ENCODE data around the gene CYB5RL.
"Not testable (repeated sequence)": the region's sequence is repeated elsewhere in the genome, so short reads cannot be mapped to it uniquely, and the experiment has no call there.

CYB5RL gene

DNA sequence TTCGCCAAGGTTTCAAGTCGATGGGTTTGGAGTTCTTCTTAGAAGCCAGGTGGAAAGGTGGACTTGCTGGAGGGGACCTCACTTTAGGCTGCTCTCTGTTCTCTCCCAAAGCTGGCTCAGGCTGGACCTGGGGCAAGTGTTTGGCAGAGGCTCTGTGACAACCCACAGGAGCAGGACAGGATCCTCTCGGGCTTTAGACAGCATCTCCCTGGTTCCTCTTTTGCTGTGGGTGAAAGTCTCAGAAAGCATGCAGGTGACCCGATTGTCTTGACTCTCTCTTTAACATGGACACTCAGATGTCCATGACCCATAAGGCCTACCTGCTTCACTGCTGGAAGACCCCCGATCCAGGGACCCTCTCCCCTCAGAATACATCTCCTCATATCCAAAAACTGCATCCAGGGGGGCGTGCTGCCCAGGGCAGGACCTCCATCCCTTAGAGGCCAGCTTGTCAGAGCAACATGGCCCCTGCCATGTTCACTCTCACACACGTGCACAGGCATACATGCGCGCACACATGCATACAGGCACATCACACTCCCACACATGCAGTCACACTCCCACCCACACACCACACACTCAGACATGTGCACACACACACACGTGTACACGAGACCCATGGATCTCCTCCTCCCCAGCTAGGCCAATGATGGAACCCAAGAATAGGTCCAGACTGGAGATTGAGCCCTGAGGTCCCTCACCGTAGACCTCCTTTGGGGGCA is 21.4 kb upstream of the CYB5RL start:
- FAIRE-seq: no peak
- TF ChIP-seq, protein P1, sequence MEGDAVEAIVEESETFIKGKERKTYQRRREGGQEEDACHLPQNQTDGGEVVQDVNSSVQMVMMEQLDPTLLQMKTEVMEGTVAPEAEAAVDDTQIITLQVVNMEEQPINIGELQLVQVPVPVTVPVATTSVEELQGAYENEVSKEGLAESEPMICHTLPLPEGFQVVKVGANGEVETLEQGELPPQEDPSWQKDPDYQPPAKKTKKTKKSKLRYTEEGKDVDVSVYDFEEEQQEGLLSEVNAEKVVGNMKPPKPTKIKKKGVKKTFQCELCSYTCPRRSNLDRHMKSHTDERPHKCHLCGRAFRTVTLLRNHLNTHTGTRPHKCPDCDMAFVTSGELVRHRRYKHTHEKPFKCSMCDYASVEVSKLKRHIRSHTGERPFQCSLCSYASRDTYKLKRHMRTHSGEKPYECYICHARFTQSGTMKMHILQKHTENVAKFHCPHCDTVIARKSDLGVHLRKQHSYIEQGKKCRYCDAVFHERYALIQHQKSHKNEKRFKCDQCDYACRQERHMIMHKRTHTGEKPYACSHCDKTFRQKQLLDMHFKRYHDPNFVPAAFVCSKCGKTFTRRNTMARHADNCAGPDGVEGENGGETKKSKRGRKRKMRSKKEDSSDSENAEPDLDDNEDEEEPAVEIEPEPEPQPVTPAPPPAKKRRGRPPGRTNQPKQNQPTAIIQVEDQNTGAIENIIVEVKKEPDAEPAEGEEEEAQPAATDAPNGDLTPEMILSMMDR (IDR thresholded peaks at IDR 0.05; ENCODE audit: insufficient read depth, missing control alignments): no peak
- DNase-seq (ENCODE audit: insufficient read length, low spot score): no peak

DNA sequence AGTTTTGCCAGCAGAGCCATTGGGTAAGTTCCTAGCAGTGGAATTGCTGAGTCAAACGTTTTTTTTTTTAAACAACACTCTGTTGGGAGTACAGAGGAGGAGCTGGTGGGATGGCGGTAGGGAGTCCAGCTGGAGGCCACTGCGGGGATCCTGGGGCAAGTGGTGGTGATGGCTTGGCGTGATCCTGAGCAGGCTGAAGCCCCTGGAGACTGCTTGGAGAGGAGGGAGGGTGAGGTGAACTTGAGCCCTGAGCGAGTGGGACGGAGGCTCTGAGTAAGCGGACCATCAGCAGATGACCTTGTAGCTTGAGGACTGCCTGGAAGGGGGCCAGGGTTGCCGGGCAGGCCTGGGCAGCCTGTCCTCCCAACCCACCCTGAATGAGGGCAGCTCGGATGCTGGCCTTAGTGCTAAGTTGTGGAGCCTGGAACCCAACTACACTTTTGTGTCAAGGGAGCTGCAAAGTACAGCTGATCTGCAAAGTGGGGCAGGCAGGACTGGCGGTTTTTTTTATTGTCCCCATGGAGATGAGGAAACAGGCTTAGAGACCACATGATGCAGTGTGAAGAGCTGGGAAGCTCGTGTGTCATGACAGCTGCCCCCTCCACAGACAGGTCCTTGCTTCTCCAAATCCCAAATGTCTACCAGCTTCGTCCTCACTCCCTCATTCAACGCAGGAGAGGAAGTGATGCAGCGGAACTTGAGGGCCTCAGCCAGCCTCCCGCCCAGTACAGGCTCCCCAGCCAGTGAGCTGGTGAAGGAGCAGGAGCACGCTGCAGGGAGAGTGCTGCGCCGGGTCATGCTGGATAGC is 20.4 kb upstream of the CYB5RL start:
- DNase-seq (ENCODE audit: insufficient read length, low spot score) (no peak), FAIRE-seq (no peak)
- TF ChIP-seq, protein P1 (IDR thresholded peaks at IDR 0.05; ENCODE audit: insufficient read depth, missing control alignments): no peak

DNA sequence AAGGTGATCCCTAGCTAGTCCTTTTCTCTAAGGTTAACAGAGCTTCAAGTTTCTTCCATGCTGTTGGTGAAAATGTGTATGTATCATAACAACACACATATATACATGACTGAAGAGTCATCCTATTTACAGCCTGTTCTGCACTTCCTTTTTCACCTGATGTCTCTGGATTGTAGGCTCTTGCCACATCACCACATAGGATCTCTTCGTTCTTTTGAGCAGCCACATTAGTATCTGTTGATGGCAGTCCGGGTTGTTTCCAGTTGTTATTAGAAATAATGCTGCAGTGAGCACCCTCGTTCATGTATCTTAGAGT is 19.8 kb upstream of the CYB5RL start:
- DNase-seq (ENCODE audit: insufficient read length, low spot score) (no peak), FAIRE-seq (no peak)
- TF ChIP-seq, protein P1 (IDR thresholded peaks at IDR 0.05; ENCODE audit: insufficient read depth, missing control alignments): no peak

DNA sequence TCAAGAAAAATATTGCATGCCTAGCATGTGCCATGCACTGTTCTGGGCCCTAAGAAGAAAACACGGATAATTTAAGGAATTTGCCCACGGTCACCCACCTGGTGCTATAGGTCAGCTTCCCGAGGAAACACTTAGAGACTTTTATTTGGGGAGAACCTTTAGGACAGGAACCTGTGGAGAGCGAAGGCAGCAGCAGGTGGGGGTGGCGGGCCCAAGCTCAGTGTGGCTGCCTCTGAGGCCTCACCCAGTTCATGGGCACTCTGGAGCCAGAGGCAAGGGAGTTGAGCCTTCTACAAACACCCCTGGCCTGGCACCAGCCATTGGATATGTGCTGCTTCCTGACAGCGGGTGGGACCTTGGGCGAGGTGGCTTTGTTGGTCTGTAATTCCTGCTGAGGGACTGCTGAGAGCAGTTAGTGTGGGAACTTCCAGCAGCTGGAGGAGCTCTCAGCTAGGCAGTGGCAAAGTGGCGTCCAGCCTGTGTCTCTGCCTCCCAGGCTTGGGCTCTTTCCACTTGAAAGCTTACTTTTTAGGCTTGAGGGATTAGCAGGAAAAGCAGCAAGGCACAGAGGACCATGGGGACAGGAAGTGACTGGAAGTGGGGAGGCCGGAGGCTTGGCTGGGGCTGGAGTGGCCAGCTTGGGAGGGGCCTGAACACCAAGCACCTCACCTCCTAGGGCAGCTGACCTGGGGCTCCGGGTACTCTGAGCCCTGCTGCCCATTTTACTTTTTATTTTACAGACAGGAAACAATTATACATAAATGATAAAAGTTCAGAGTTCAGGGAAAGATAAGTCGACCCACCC is 19.3 kb upstream of the CYB5RL start:
- TF ChIP-seq, protein P1 (IDR thresholded peaks at IDR 0.05; ENCODE audit: insufficient read depth, missing control alignments): no peak
- FAIRE-seq: no peak
- no peak for DNase-seq (ENCODE audit: insufficient read length, low spot score)

DNA sequence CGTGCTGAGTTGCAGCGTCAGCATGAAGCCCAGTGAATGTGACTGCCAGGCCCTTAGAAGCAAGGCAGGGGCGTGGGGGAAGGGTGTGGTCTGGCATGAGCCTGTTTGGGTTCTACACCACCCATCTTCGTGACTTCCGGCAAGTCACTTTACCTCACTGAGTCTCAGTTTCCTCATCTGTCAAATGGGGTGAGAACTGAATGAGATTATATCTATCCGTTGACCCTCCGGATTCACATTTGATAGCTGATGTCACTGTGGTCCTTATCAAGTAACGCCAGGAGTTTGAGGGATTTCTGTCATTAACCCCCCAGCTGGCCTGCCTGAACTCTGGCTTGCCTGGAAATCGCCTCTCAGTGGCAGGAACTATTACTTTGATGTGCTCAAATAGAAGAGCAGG is 15.7 kb upstream of the CYB5RL start:
- no peak for DNase-seq (ENCODE audit: insufficient read length, low spot score)
- no peak for FAIRE-seq
- TF ChIP-seq, protein P1 (IDR thresholded peaks at IDR 0.05; ENCODE audit: insufficient read depth, missing control alignments): no peak

DNA sequence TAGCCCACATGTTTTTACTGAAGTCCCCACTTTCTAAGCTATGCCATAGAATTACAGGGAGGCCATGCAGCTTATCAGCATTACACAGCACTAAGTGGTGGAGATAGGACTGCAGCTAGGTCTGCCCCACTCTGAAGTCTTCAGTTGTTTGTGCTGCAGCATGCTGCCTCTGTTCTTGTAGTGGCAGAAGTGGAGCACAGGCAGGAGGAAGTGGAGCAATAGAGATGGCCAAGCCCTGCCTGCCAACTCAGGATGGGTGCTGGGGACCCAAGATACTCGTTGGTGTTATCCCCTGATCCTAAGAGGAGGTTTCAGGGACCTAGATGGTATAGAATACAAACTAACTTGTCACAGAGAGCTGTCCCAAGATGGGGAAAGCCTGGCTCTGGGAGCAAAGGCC is 13.0 kb upstream of the CYB5RL start:
- FAIRE-seq: no peak
- TF ChIP-seq, protein P1 (IDR thresholded peaks at IDR 0.05; ENCODE audit: insufficient read depth, missing control alignments): no peak

DNA sequence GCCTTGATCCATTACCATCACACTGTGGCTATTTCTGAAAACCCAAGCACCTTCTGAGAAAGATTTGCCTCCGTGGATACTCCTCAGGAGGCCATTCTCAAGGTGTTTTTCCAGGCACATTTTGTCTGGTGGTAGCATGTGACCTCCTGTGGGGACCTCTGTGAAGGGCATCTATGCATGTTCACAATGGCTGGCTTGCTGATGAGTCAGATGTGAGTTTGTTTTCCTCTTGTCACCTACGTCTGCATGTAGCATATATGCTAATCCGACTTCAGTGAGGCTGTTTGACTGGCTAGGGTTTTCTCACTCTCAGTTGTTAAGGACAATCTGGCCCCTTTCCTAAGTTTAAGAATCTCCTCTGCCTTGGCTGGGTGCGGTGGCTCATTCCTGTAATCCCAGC is 8.1 kb upstream of the CYB5RL start:
- FAIRE-seq; DNase-seq (ENCODE audit: insufficient read length, low spot score): not testable (repeated sequence)

More for the DNA sequence above, 13.0 kb upstream of the CYB5RL start:
- DNase-seq (ENCODE audit: insufficient read length, low spot score): no peak
